ENCODE measurements around the gene SEC62.
A peak's percentile ranks its signal among the peaks of the same experiment; 100 is the strongest.
"Not testable (repeated sequence)": the region's sequence is repeated elsewhere in the genome, so short reads cannot be mapped to it uniquely, and the experiment has no call there.

The SEC62 gene

GRCh38 chr3:170019306-170019705 lies 52.7 kb downstream of the SEC62 start:
- not testable (repeated sequence) for DNase-seq

GRCh38 chr3:170021083-170021482 lies 54.5 kb downstream of the SEC62 start:
- no peak for DNase-seq

- DNase-seq: no peak
These were observed 55.7 kb downstream of the SEC62 start for GRCh38 chr3:170022336-170022735.

- DNase-seq: no peak
These were observed 56.6 kb downstream of the SEC62 start for GRCh38 chr3:170023165-170023564.

GRCh38 chr3:170024581-170024980 lies 58.0 kb downstream of the SEC62 start:
- DNase-seq: no peak

- no peak for DNase-seq
These were observed 60.9 kb downstream of the SEC62 start for GRCh38 chr3:170027233-170028102.

GRCh38 chr3:170033489-170033888 lies 66.9 kb downstream of the SEC62 start:
- DNase-seq: no peak

GRCh38 chr3:170037463-170038433 lies 71.1 kb downstream of the SEC62 start, which contains the start of gene GPR160:
TSS of gene GPR160 (plus strand) at chr3:170037995. CDS start at chr3:170083973, 45,978 bp downstream.
- peak; percentile 23 for DNase-seq

GRCh38 chr3:170038434-170039110 lies 72.0 kb downstream of the SEC62 start:
- no peak for DNase-seq

GRCh38 chr3:170040418-170040817 lies 73.8 kb downstream of the SEC62 start:
- DNase-seq: no peak

GRCh38 chr3:170043506-170043905 lies 76.9 kb downstream of the SEC62 start:
- no peak for DNase-seq

GRCh38 chr3:170044271-170044670 lies 77.7 kb downstream of the SEC62 start:
- DNase-seq: no peak

- DNase-seq: no peak
These were observed 78.2 kb downstream of the SEC62 start for GRCh38 chr3:170044795-170045244.

GRCh38 chr3:170046269-170047132 lies 79.9 kb downstream of the SEC62 start:
- DNase-seq: no peak

GRCh38 chr3:170047133-170047404 lies 80.5 kb downstream of the SEC62 start:
- no peak for DNase-seq
